HepG2 (cell line): ENCODE results near the gene ATP5F1E. TPM values are rescaled to one million over a fixed set of nuclear protein-coding genes. Genes with fewer than 3 reads are reported as not detected.
A peak's percentile ranks its signal among the peaks of the same experiment; 100 is the strongest.

Source experiments
- CCDC6 ChIP-seq: sonication (generic); formaldehyde crosslinking; IDR thresholded peaks from 2 replicates; pipeline ENCODE4 v1.8.1; 2022; ENCODE audit warnings: mild to moderate bottlenecking, missing genetic modification reagents, moderate library complexity
- EP300 ChIP-seq, 3 experiments: sonication (generic) in 1 of 3; formaldehyde crosslinking in 1 of 3; IDR thresholded peaks; 2 replicates each; pipeline versions ENCODE4 v1.5.1 to v1.6.1; 2011 to 2020; ENCODE audit warnings: low read depth in 2 of 3, low read length in 2 of 3, borderline replicate concordance in 1 of 3, improper control_type of control experiment in 1 of 3, mild to moderate bottlenecking in 1 of 3, missing genetic modification reagents in 1 of 3, moderate library complexity in 1 of 3
- MEF2D ChIP-seq: sonication (generic); formaldehyde crosslinking; IDR thresholded peaks from 2 replicates; pipeline ENCODE4 v1.5.1; 2020; ENCODE audit warnings: mild to moderate bottlenecking, missing genetic modification reagents
- NFYB ChIP-seq: sonication (generic); formaldehyde crosslinking; IDR thresholded peaks from 2 replicates; pipeline ENCODE4 v1.4.0; 2020; ENCODE audit warnings: missing genetic modification reagents
- PAF1 ChIP-seq: IDR thresholded peaks from 2 replicates; pipeline ENCODE4 v1.6.1; 2016; ENCODE audit warnings: missing genetic modification reagents, missing compliant biosample characterization
- SMARCE1 ChIP-seq: fragments of 450-650 bp; IDR thresholded peaks from 2 replicates; pipeline ENCODE4 v1.6.1; 2017; ENCODE audit warnings: borderline replicate concordance
- ZKSCAN8 ChIP-seq: IDR thresholded peaks from 2 replicates; pipeline ENCODE4 v1.6.1; 2016; ENCODE audit warnings: borderline replicate concordance, missing genetic modification reagents, missing compliant biosample characterization
- ZMYM3 ChIP-seq: sonication (generic); formaldehyde crosslinking; IDR thresholded peaks from 2 replicates; pipeline ENCODE4 v1.5.1; 2020; ENCODE audit warnings: mild to moderate bottlenecking, missing genetic modification reagents
- ZNF547 ChIP-seq: sonication (generic); formaldehyde crosslinking; IDR thresholded peaks from 2 replicates; pipeline ENCODE4 v1.5.1; 2020; ENCODE audit warnings: mild to moderate bottlenecking, missing genetic modification reagents
- ZNF549 ChIP-seq: sonication (generic); formaldehyde crosslinking; IDR thresholded peaks from 2 replicates; pipeline ENCODE4 v1.5.0; 2020; ENCODE audit warnings: missing genetic modification reagents
- ZNF615 ChIP-seq: sonication (generic); formaldehyde crosslinking; IDR thresholded peaks from 2 replicates; pipeline ENCODE4 v1.5.0; 2020; ENCODE audit warnings: mild to moderate bottlenecking, missing genetic modification reagents, borderline replicate concordance
- polyA plus RNA-seq, 8 experiments: library from polyadenylated mRNA; depleted of rRNA in 3 of 8; stranded (reverse) in 7 of 8; unstranded in 1 of 8; fragments of >200 nt; fragmentation: Illumina TruSeq in 4 of 8; extraction: Trizol in 4 of 8; gene quantifications; 2 replicates each; pipeline versions ENCODE4 v1.2.1 to v1.2.3, GENCODE V29; 2011 to 2016; ENCODE audit warnings: low read depth in 4 of 8, missing spikeins in 1 of 8, mixed read lengths in 1 of 8; ENCODE audit not compliant: insufficient read depth in 1 of 8
- total RNA-seq, 5 experiments: library from RNA; depleted of rRNA; stranded (reverse); fragments of >200 nt; fragmentation: Illumina TruSeq; extraction: Trizol; gene quantifications; 2 replicates each; pipeline ENCODE4 v1.2.3, GENCODE V29; 2016; ENCODE audit warnings: low read depth in 1 of 5
- TF ChIP-seq, protein P1 (sequence below): sonication (generic); formaldehyde crosslinking; IDR thresholded peaks from 2 replicates; pipeline ENCODE4 v1.8.1; 2023; ENCODE audit warnings: mild to moderate bottlenecking, moderate library complexity, missing genetic modification reagents
- TF ChIP-seq, protein P2 (sequence below): sonication (generic); formaldehyde crosslinking; IDR thresholded peaks from 2 replicates; pipeline ENCODE4 v1.8.1; 2022; ENCODE audit warnings: low read depth, mild to moderate bottlenecking, missing genetic modification reagents
- TF ChIP-seq, protein P3 (sequence below): sonication (generic); formaldehyde crosslinking; IDR thresholded peaks from 2 replicates; pipeline ENCODE4 v1.5.0; 2020; ENCODE audit warnings: missing genetic modification reagents
- TF ChIP-seq, protein P4 (sequence below): sonication (generic); formaldehyde crosslinking; IDR thresholded peaks from 2 replicates; pipeline ENCODE4 v1.8.1; 2023; ENCODE audit warnings: mild to moderate bottlenecking, missing genetic modification reagents
- TF ChIP-seq, protein P5 (sequence below): sonication (generic); formaldehyde crosslinking; IDR thresholded peaks from 2 replicates; pipeline ENCODE4 v1.4.0; 2020; ENCODE audit warnings: missing genetic modification reagents, borderline replicate concordance
- TF ChIP-seq, protein P6 (sequence below): sonication (generic); formaldehyde crosslinking; IDR thresholded peaks from 2 replicates; pipeline ENCODE4 v1.5.0; 2020; ENCODE audit warnings: mild to moderate bottlenecking, missing genetic modification reagents, moderate library complexity

ATP5F1E gene
- total and polyA plus RNA-seq, 2 of the 13 experiments (the other 11 are each of a cell fraction or from before 2014, with no cell fraction given) = 121 to 134 TPM

DNA sequence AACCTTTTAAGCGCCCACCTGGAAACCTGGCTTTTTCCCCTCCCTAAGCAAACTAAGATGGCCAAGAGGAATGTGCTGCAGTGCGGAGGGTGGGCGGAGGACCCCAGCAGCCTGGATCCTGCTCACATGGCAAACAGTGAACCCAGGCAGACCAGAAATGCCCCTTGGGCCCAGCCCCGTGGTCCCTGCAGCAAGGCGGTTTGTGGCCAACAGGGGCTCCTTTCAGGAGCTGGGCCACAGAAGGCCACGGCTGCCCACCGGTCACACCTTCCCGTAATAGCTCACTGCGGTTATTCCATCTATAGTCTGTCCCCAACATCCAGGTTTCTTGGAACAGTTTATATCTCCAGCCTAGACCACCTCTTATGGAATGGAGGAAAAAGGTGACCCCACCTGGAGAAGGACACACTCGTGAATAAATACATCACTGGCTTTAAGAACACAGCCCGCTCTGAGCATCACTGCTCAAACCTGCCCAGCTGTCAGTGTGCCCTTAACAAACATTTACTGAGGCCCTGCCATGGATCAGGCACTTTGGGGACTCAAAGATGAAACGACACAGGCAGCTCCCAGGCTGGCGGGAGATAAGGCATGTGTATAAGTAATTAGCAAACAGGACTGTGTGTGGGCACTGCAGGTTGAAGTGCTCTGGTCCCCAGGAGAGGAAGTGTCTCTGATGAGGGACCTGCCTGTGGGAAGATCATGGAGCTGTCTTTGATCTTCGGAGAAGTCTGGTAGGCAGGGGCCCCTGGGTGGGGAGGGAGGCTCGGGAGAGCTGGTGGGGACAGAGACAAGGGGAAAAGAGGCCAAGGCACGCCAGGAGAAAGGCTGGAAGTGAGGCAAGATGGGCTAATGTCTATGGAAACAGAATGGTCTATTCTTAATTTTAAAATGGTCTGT lies 16.1 kb downstream of the ATP5F1E start (continued):
- TF ChIP-seq, protein P1, sequence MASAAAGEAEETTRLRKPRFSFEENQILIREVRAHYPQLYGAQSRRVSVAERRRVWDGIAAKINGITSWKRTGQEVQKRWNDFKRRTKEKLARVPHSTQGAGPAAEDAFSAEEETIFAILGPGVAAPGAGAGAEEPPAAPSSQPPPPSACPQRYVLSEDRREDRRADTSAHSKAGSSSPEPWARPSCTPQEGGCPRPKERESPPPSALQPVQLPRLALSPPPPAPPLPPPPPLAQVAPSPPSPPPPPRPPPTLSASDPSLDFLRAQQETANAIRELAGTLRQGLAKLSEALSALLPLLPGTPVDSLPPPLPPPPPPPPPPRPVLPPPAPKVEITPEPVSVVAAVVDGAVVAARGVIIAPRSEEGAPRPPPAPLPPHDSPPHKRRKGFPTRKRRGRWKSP (CRISPR knock-in tag) = peak; percentile 78; the same call in 1 of the 2 replicates
- TF ChIP-seq SMARCE1 (no peak), ZNF547 (CRISPR knock-in tag) (no peak), MEF2D (CRISPR knock-in tag) (peak; percentile 87), ZNF549 (CRISPR knock-in tag) (no peak), CCDC6 (CRISPR knock-in tag) (peak; percentile 71; the same call in 1 of the 2 replicates), ZKSCAN8 (peak; percentile 80), ZNF615 (CRISPR knock-in tag) (no peak), ZMYM3 (CRISPR knock-in tag) (peak; percentile 89), NFYB (CRISPR knock-in tag) (peak; percentile 36; the same call in 1 of the 2 replicates), EP300 (IDR thresholded peaks at IDR 0.05; ENCODE audit: low read depth in 2 of 2, low read length in 2 of 2) (peak; percentile 61 to 96; a peak in 3 of 4 replicates), EP300 (CRISPR knock-in tag; IDR thresholded peaks at IDR 0.05; ENCODE audit: borderline replicate concordance) (peak; percentile 96), PAF1 (CRISPR knock-in tag) (no peak)
- TF ChIP-seq, protein P2, sequence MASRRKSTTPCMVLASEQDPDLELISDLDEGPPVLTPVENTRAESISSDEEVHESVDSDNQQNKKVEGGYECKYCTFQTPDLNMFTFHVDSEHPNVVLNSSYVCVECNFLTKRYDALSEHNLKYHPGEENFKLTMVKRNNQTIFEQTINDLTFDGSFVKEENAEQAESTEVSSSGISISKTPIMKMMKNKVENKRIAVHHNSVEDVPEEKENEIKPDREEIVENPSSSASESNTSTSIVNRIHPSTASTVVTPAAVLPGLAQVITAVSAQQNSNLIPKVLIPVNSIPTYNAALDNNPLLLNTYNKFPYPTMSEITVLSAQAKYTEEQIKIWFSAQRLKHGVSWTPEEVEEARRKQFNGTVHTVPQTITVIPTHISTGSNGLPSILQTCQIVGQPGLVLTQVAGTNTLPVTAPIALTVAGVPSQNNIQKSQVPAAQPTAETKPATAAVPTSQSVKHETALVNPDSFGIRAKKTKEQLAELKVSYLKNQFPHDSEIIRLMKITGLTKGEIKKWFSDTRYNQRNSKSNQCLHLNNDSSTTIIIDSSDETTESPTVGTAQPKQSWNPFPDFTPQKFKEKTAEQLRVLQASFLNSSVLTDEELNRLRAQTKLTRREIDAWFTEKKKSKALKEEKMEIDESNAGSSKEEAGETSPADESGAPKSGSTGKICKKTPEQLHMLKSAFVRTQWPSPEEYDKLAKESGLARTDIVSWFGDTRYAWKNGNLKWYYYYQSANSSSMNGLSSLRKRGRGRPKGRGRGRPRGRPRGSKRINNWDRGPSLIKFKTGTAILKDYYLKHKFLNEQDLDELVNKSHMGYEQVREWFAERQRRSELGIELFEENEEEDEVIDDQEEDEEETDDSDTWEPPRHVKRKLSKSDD (CRISPR knock-in tag) = peak; percentile 78; the same call in 1 of the 2 replicates
- TF ChIP-seq, protein P3, sequence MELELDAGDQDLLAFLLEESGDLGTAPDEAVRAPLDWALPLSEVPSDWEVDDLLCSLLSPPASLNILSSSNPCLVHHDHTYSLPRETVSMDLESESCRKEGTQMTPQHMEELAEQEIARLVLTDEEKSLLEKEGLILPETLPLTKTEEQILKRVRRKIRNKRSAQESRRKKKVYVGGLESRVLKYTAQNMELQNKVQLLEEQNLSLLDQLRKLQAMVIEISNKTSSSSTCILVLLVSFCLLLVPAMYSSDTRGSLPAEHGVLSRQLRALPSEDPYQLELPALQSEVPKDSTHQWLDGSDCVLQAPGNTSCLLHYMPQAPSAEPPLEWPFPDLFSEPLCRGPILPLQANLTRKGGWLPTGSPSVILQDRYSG (CRISPR knock-in tag) = no peak
- TF ChIP-seq, protein P4, sequence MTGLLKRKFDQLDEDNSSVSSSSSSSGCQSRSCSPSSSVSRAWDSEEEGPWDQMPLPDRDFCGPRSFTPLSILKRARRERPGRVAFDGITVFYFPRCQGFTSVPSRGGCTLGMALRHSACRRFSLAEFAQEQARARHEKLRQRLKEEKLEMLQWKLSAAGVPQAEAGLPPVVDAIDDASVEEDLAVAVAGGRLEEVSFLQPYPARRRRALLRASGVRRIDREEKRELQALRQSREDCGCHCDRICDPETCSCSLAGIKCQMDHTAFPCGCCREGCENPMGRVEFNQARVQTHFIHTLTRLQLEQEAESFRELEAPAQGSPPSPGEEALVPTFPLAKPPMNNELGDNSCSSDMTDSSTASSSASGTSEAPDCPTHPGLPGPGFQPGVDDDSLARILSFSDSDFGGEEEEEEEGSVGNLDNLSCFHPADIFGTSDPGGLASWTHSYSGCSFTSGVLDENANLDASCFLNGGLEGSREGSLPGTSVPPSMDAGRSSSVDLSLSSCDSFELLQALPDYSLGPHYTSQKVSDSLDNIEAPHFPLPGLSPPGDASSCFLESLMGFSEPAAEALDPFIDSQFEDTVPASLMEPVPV = peak; percentile 78; the same call in 1 of the 2 replicates
- TF ChIP-seq, protein P5, sequence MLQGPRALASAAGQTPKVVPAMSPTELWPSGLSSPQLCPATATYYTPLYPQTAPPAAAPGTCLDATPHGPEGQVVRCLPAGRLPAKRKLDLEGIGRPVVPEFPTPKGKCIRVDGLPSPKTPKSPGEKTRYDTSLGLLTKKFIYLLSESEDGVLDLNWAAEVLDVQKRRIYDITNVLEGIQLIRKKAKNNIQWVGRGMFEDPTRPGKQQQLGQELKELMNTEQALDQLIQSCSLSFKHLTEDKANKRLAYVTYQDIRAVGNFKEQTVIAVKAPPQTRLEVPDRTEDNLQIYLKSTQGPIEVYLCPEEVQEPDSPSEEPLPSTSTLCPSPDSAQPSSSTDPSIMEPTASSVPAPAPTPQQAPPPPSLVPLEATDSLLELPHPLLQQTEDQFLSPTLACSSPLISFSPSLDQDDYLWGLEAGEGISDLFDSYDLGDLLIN = peak; percentile 79; the same call in 1 of the 2 replicates
- TF ChIP-seq, protein P6, sequence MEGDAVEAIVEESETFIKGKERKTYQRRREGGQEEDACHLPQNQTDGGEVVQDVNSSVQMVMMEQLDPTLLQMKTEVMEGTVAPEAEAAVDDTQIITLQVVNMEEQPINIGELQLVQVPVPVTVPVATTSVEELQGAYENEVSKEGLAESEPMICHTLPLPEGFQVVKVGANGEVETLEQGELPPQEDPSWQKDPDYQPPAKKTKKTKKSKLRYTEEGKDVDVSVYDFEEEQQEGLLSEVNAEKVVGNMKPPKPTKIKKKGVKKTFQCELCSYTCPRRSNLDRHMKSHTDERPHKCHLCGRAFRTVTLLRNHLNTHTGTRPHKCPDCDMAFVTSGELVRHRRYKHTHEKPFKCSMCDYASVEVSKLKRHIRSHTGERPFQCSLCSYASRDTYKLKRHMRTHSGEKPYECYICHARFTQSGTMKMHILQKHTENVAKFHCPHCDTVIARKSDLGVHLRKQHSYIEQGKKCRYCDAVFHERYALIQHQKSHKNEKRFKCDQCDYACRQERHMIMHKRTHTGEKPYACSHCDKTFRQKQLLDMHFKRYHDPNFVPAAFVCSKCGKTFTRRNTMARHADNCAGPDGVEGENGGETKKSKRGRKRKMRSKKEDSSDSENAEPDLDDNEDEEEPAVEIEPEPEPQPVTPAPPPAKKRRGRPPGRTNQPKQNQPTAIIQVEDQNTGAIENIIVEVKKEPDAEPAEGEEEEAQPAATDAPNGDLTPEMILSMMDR (CRISPR knock-in tag) = peak; percentile 22
